Motor neuron (in vitro differentiated cells): ENCODE data around the gene FOSL2. TPM values are rescaled to one million over a fixed set of nuclear protein-coding genes. Genes with fewer than 3 reads are reported as not detected.

ENCODE experiments used
- ATAC-seq, 8 experiments: fragments of 200-7000 bp; cut with Tn5 transposase; replicated peaks in 6 of 8; 2 replicates each; pipeline ENCODE4 v1.8.0; 2021; ENCODE audit warnings: mild to moderate bottlenecking in 8 of 8, moderate library complexity in 8 of 8
- H3K27ac ChIP-seq, 2 donors: fragments of 250-450 bp; sonication (Bioruptor Pico); 2 replicates each; pipeline ENCODE4 v1.9.0; 2021; ENCODE audit warnings: antibody characterized with exemption in 2 of 2, mild to moderate bottlenecking in 2 of 2, moderate library complexity in 1 of 2
- H3K4me1 ChIP-seq, 2 donors: fragments of 250-450 bp; sonication (Bioruptor Pico); replicated peaks in 1 of 2; 2 replicates each; pipeline ENCODE4 v1.6.1; 2021; ENCODE audit warnings: antibody characterized with exemption in 2 of 2, mild to moderate bottlenecking in 2 of 2, moderate library complexity in 1 of 2
- H3K4me3 ChIP-seq, 5 donors: fragments of 250-450 bp; sonication (Bioruptor Pico); 2 replicates each; pipeline ENCODE4 v1.9.0; 2021; ENCODE audit warnings: antibody characterized with exemption in 5 of 5, mild to moderate bottlenecking in 5 of 5, moderate library complexity in 4 of 5
- WGBS, 10 experiments: fragments of 450-650 bp; shearing (Covaris generic); methylation state at CpG; one replicate each; pipeline ENCODE4 v1.0.0; 2022; 5-methylcytosine and 5-hydroxymethylcytosine counted together
- in situ Hi-C, 9 experiments: fragments of 400-800 bp; cut with MboI; loops; one replicate each; pipeline ENCODE4 v1.15.0; 2021; ENCODE audit warnings: low sequenced_read_pairs in 9 of 9, low pct_unique_long_range_greater_than_20kb in 2 of 9; ENCODE audit not compliant: unreplicated experiment in 9 of 9
- total RNA-seq, 8 experiments: library from RNA; unstranded; fragments of 300-600 nt; gene quantifications; 2 replicates each; pipeline versions ENCODE4 v1.2.3 to v1.2.4, GENCODE V29; 2022

The FOSL2 gene
- total RNA-seq, 8 experiments from 2014 or later = 1.6 to 67.7 (median 16.1) TPM

DNA sequence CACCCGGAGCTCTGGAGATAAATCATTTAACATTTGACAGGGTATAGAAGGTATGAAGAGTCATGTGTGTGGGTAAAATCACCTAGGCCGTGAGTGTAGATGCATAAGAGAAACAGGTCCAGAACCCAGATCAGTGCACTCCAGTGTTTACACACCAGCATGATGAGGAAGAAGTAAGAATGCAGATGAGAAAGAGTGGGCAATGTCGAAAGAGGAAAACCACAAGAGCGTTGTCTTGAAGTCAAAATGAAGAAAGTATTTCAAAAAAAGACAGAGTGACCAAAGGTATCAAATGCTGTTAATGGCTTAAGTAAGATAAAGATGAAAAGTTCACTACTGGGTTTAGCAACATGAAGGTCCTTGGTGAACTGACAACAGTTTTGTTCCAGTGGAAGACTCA, 71.2 kb downstream of the FOSL2 start:
- ATAC-seq = no peak
- Histone ChIP-seq H3K4me1 (no peaks in the 10 kb centered on the region), H3K4me3 (no peak overlapping the region), H3K27ac (no peak overlapping the region)
- in situ Hi-C loops = no loop called here
- 60 to 90% (median 77%) methylated on average over 2 to 4 of the region's 4 CpGs for WGBS, 10 experiments

- H3K27ac ChIP-seq = no peak overlapping the region
- ATAC-seq = no peak
- 62 to 100% (median 71%) methylated on average over 3 to 7 of the region's 8 CpGs for WGBS, 10 experiments
- in situ Hi-C loops = no loop called here
- H3K4me1 ChIP-seq = no peaks in the 10 kb centered on the region
- H3K4me3 ChIP-seq = no peak overlapping the region
Observed at GRCh38 chr2:28465148-28465885, 72.7 kb downstream of the FOSL2 start.

Other genes starting within 250 kb of the FOSL2 start
- 1 to 10 TPM in 5 of 8 experiments, under 1 TPM in 3; 0.49 to 3.3 (median 1.3) TPM for gene PLB1, start 103.2 kb downstream of the FOSL2 start, total RNA-seq